DOHH2 (cell line): Measurements from ENCODE around the gene SMARCA4.

Experiments used
- EZH2phosphoT487 ChIP-seq: fragments of 200-600 bp; sonication (generic); IDR thresholded peaks from 2 replicates; pipeline ENCODE4 v1.6.1; 2017; ENCODE audit warnings: borderline replicate concordance, mild to moderate bottlenecking, antibody characterized with exemption, low read length, moderate library complexity, mixed read lengths
- TF ChIP-seq, protein P1 (sequence below): fragments of 200-600 bp; sonication (generic); IDR thresholded peaks from one replicate; pipeline ENCODE4 v1.5.1; 2014; ENCODE audit warnings: antibody characterized with exemption, mild to moderate bottlenecking, low read depth, low read length; ENCODE audit not compliant: poor library complexity, severe bottlenecking

DNA sequence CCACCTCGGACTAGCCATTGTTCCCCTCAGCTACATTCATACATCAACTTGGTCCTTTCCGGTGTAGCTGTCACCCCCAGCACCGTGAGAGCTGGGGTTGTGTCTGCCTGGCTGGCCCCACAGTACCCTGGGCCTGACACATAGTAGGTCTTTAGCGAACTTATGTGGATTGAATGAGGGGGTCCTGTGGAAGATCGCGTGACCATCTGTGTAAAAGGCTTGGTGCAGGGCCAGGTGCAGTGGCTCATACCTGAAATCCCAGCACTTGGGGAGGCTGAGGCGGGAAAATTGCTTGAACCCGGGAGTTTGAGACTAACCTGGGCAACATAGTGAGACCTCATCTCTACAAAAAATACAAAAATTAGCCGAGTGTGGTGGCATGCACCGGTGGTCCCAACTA lies 2.0 kb downstream of the SMARCA4 start:
- TF ChIP-seq EZH2phosphoT487: no peak
- TF ChIP-seq, protein P1, sequence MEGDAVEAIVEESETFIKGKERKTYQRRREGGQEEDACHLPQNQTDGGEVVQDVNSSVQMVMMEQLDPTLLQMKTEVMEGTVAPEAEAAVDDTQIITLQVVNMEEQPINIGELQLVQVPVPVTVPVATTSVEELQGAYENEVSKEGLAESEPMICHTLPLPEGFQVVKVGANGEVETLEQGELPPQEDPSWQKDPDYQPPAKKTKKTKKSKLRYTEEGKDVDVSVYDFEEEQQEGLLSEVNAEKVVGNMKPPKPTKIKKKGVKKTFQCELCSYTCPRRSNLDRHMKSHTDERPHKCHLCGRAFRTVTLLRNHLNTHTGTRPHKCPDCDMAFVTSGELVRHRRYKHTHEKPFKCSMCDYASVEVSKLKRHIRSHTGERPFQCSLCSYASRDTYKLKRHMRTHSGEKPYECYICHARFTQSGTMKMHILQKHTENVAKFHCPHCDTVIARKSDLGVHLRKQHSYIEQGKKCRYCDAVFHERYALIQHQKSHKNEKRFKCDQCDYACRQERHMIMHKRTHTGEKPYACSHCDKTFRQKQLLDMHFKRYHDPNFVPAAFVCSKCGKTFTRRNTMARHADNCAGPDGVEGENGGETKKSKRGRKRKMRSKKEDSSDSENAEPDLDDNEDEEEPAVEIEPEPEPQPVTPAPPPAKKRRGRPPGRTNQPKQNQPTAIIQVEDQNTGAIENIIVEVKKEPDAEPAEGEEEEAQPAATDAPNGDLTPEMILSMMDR: no peak
